Renal pelvis (tissue), 4 donors: ENCODE measurements around the gene ZNF146. TPM values are rescaled to one million over a fixed set of nuclear protein-coding genes. Genes with fewer than 3 reads are reported as not detected.
"Not testable (repeated sequence)": the region's sequence is repeated elsewhere in the genome, so short reads cannot be mapped to it uniquely, and the experiment has no call there.

Source experiments
- DNase-seq: peaks from one replicate; pipeline ENCODE4 v3.0.0-alpha.2; 2013
- polyA plus RNA-seq, 3 donors: library from polyadenylated mRNA; unstranded; fragments of 120-200 nt; gene quantifications; one replicate each; pipeline ENCODE4 v1.2.1, GENCODE V29; 2013; ENCODE audit not compliant: insufficient read length in 3 of 3

The ZNF146 gene
- polyA plus RNA-seq, 3 donors = 114 to 132 (median 127) TPM

- no peak for DNase-seq
Observed at GRCh38 chr19:36210497-36210896, 4.4 kb upstream of the ZNF146 start.

GRCh38 chr19:36212895-36213294 is 2.0 kb upstream of the ZNF146 start:
- DNase-seq = no peak

- peak; percentile 59 for DNase-seq
Observed at GRCh38 chr19:36215276-36216123, 594 bp downstream of the ZNF146 start.

GRCh38 chr19:36221474-36221873 is 6.6 kb downstream of the ZNF146 start:
- no peak for DNase-seq

- DNase-seq = no peak
Observed at GRCh38 chr19:36222503-36222902, 7.6 kb downstream of the ZNF146 start.

GRCh38 chr19:36225219-36225892 is 10.4 kb downstream of the ZNF146 start:
- DNase-seq = no peak

GRCh38 chr19:36233626-36234025 is 18.7 kb downstream of the ZNF146 start:
- not testable (repeated sequence) for DNase-seq

GRCh38 chr19:36236304-36236945 is 21.5 kb downstream of the ZNF146 start:
- DNase-seq = no peak

GRCh38 chr19:36236946-36237310 is 22.0 kb downstream of the ZNF146 start:
- DNase-seq = no peak

GRCh38 chr19:36244066-36244465 is 29.2 kb downstream of the ZNF146 start:
- DNase-seq = no peak

GRCh38 chr19:36245210-36246005 is 30.5 kb downstream of the ZNF146 start:
- peak; percentile 66 for DNase-seq

- DNase-seq = no peak
Observed at GRCh38 chr19:36246006-36246481, 31.1 kb downstream of the ZNF146 start.

- no peak for DNase-seq
Observed at GRCh38 chr19:36252047-36252446, 37.1 kb downstream of the ZNF146 start.

GRCh38 chr19:36254848-36255247 is 39.9 kb downstream of the ZNF146 start:
- DNase-seq = no peak

- no peak for DNase-seq
Observed at GRCh38 chr19:36255316-36255715, 40.4 kb downstream of the ZNF146 start.

GRCh38 chr19:36256064-36256463 is 41.2 kb downstream of the ZNF146 start:
- DNase-seq = no peak

- DNase-seq = no peak
Observed at GRCh38 chr19:36256853-36257519, 42.1 kb downstream of the ZNF146 start.

GRCh38 chr19:36257520-36257876 is 42.6 kb downstream of the ZNF146 start:
- peak; percentile 33 for DNase-seq

GRCh38 chr19:36258028-36258875 is 43.3 kb downstream of the ZNF146 start:
- no peak for DNase-seq

GRCh38 chr19:36259211-36259610 is 44.3 kb downstream of the ZNF146 start:
- no peak for DNase-seq
